OCI-LY7 (cell line): ENCODE data around the gene KIFC3. TPM values are rescaled to one million over a fixed set of nuclear protein-coding genes. Genes with fewer than 3 reads are reported as not detected.

ENCODE experiments used
- BruUV-seq: library from RNA; stranded (reverse); fragments of 400-500 nt; replicated peaks from 2 replicates; lab custom pipeline; 2021; lab: Mats Ljungman, UMichigan
- CTCF ChIA-PET: fragments of 300-600 bp; sonication (Branson Sonifier 250); formaldehyde crosslinking; loops from one replicate; lab custom pipeline; 2022; ENCODE audit warnings: antibody characterized with exemption; ENCODE audit not compliant: unreplicated experiment; lab: Charles Lee
- POLR2A ChIA-PET: fragments of 300-600 bp; sonication (Branson Sonifier 250); formaldehyde crosslinking; loops from one replicate; lab custom pipeline; 2022; ENCODE audit warnings: antibody characterized with exemption; lab: Charles Lee
- DNase-seq: peaks from one replicate; pipeline ENCODE4 v3.0.0-alpha.2; 2015; ENCODE audit warnings: low spot score
- H2AFZ ChIP-seq: fragments of 200-600 bp; sonication (generic), shearing (Covaris generic); 2 replicates; pipeline ENCODE4 v1.6.1; 2014; ENCODE audit warnings: mild to moderate bottlenecking, antibody characterized with exemption, low read length, moderate library complexity
- H3K27ac ChIP-seq: fragments of 200-600 bp; sonication (generic); 2 replicates; pipeline ENCODE4 v1.5.1; 2014; ENCODE audit warnings: mixed run types, low read depth, mild to moderate bottlenecking, moderate library complexity, low read length, inconsistent platforms; ENCODE audit not compliant: poor library complexity, severe bottlenecking
- H3K36me3 ChIP-seq: fragments of 200-600 bp; sonication (generic); 2 replicates; pipeline ENCODE4 v1.6.1; 2014; ENCODE audit warnings: mild to moderate bottlenecking, antibody characterized with exemption, low read length, moderate library complexity, mixed read lengths; ENCODE audit not compliant: insufficient read depth
- H3K4me1 ChIP-seq: fragments of 200-600 bp; sonication (generic); 2 replicates; pipeline ENCODE4 v1.5.1; 2014; ENCODE audit warnings: mild to moderate bottlenecking, low read length; ENCODE audit not compliant: insufficient read depth, poor library complexity, severe bottlenecking
- H3K4me2 ChIP-seq: fragments of 200-600 bp; sonication (generic); 2 replicates; pipeline ENCODE4 v1.6.1; 2014; ENCODE audit warnings: mild to moderate bottlenecking, low read length
- H3K4me3 ChIP-seq: fragments of 200-600 bp; sonication (generic); 2 replicates; pipeline ENCODE4 v1.5.1; 2014; ENCODE audit warnings: mild to moderate bottlenecking, low read depth, low read length; ENCODE audit not compliant: poor library complexity, severe bottlenecking
- H3K79me2 ChIP-seq: fragments of 200-600 bp; sonication (generic); 2 replicates; pipeline ENCODE4 v1.6.1; 2016; ENCODE audit warnings: low read depth, mild to moderate bottlenecking, low read length, moderate library complexity, mixed read lengths; ENCODE audit not compliant: insufficient read depth
- H3K9me2 ChIP-seq: fragments of 200-600 bp; sonication (generic); 2 replicates; pipeline ENCODE4 v1.6.1; 2016; ENCODE audit warnings: mild to moderate bottlenecking, low read length, mixed read lengths; ENCODE audit not compliant: insufficient read depth
- H3K9me3 ChIP-seq: fragments of 200-600 bp; sonication (generic); 2 replicates; pipeline ENCODE4 v1.6.1; 2014; ENCODE audit warnings: mild to moderate bottlenecking, mixed run types, low read length, mixed read lengths
- H4K20me1 ChIP-seq: fragments of 200-600 bp; sonication (generic); 2 replicates; pipeline ENCODE4 v1.6.1; 2014; ENCODE audit warnings: mild to moderate bottlenecking, antibody characterized with exemption, low read length, moderate library complexity, mixed read lengths; ENCODE audit not compliant: insufficient read depth
- EZH2phosphoT487 ChIP-seq: fragments of 200-600 bp; sonication (generic); IDR thresholded peaks from 2 replicates; pipeline ENCODE4 v1.6.1; 2018; ENCODE audit warnings: low read depth, borderline replicate concordance, mild to moderate bottlenecking, mixed run types, antibody characterized with exemption, low read length, moderate library complexity, mixed read lengths
- intact Hi-C: fragments of 100-400 bp; cut with micrococcal nuclease; formaldehyde crosslinking; loops from one replicate; pipeline ENCODE4 v1.10.0; 2022; ENCODE audit not compliant: unreplicated experiment
- total RNA-seq, 2 experiments: library from RNA; depleted of rRNA in 1 of 2; stranded (reverse); fragments of >200 nt in 1 of 2; shearing (Covaris generic) in 1 of 2; gene quantifications; 2 replicates each; pipeline ENCODE4 v1.2.3, GENCODE V29; 2014 to 2022
- TF ChIP-seq, protein P1 (sequence below): fragments of 200-600 bp; sonication (generic); conservative IDR thresholded peaks from 2 replicates; pipeline ENCODE4 v1.5.1; 2014; ENCODE audit warnings: mild to moderate bottlenecking, antibody characterized with exemption, low read length, moderate library complexity, mixed read lengths

KIFC3 gene
- total RNA-seq, 2 experiments from 2014 or later: 0.61 TPM; not detected in 1

DNA sequence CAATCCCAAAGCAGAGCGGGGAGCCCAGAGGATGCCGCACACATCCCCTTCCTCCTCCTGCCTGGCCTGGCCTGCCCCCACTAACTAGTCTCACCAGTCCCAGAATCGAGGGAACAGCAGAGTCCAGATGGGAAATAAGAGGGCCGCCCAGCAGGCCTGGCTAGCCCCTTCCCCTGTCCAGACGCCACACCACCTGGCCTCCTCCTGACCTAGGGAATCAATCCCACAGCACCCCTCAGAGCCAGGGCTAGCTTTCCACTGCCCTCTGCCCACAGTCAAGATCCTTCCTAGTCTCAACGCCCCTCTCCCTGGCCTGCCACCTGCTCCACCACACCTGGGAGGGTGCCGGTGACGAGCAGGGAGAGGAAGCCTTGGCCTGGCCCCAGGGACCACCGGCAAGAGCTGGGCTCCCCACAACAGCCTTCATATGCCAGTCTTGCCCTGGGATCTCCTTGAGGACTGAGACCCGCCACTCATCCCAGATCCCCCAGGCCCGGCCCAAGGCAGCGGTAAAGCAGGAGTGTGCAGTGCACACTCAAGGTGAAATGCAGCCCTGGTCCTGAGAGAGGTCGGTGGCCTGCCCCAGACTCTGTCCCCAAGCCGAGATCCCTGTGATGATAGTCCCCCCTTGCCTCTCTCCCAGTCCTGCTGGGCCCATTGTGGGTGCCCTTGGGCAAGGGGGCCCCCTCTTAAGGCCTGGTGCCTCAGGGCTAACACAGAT, 38.8 kb downstream of the KIFC3 start:
- H3K9me2 ChIP-seq: no peaks in the 10 kb centered on the region
- intact Hi-C loops: no loop called here
- no peaks in the 10 kb centered on the region for H3K9me3 ChIP-seq
- BruUV-seq: no TSS peak
- H3K79me2 ChIP-seq: no peaks in the 10 kb centered on the region
- no peak overlapping the region for H3K4me3 ChIP-seq
- no peak for TF ChIP-seq EZH2phosphoT487
- TF ChIP-seq, protein P1, sequence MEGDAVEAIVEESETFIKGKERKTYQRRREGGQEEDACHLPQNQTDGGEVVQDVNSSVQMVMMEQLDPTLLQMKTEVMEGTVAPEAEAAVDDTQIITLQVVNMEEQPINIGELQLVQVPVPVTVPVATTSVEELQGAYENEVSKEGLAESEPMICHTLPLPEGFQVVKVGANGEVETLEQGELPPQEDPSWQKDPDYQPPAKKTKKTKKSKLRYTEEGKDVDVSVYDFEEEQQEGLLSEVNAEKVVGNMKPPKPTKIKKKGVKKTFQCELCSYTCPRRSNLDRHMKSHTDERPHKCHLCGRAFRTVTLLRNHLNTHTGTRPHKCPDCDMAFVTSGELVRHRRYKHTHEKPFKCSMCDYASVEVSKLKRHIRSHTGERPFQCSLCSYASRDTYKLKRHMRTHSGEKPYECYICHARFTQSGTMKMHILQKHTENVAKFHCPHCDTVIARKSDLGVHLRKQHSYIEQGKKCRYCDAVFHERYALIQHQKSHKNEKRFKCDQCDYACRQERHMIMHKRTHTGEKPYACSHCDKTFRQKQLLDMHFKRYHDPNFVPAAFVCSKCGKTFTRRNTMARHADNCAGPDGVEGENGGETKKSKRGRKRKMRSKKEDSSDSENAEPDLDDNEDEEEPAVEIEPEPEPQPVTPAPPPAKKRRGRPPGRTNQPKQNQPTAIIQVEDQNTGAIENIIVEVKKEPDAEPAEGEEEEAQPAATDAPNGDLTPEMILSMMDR: no peak
- ChIA-PET POLR2A (no interaction called here), CTCF (no interaction called here)
- H3K36me3 ChIP-seq: no peaks in the 10 kb centered on the region
- DNase-seq: no peak
- no peaks in the 10 kb centered on the region for H3K4me1 ChIP-seq
- no peak overlapping the region for H3K27ac ChIP-seq
- no peak overlapping the region for H2AFZ ChIP-seq
- no peak overlapping the region for H3K4me2 ChIP-seq
- no peaks in the 10 kb centered on the region for H4K20me1 ChIP-seq

DNA sequence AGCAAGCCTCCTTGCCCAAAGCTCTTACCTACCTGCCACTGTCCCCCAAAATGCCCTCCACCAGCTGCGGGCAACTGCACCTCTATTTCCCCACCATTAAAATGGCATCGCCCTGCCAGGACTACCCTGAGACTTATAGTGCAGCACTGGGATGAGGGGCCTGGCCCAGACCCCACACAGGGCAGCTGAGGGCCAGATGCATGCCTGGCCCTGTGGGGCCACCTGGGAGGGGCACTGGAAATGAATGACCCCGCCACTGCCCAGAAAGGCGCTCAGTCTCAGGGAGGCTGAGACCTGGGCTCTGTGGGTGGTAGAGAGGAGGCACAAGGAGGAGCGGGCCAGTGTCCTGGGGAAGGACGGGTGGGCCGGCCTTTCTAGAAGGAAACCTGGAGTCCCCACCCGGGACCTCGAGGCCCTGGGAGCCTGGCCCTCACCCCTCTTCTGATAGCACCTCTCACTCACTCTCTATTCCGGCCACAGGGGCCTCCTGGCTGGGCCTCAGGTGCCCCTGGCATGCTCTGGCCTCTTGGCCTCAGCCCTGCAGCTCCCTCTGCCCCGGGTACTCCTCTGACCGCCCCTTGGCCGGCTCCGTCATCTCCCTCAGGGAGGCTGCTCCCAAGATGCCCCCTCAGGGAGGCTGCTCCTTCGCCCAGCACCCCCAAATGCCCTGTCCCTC, 39.8 kb downstream of the KIFC3 start:
- Histone ChIP-seq H4K20me1 (no peaks in the 10 kb centered on the region), H3K27ac (no peak overlapping the region), H3K4me1 (no peaks in the 10 kb centered on the region), H3K9me3 (no peaks in the 10 kb centered on the region), H3K79me2 (no peaks in the 10 kb centered on the region), H3K36me3 (no peaks in the 10 kb centered on the region), H3K9me2 (no peaks in the 10 kb centered on the region), H3K4me3 (no peak overlapping the region), H3K4me2 (no peak overlapping the region), H2AFZ (no peak overlapping the region)
- intact Hi-C loops: no loop called here
- no peak for DNase-seq
- ChIA-PET POLR2A (no interaction called here), CTCF (no interaction called here)
- no peak for TF ChIP-seq EZH2phosphoT487
- TF ChIP-seq, protein P1: no peak
- BruUV-seq: no TSS peak

DNA sequence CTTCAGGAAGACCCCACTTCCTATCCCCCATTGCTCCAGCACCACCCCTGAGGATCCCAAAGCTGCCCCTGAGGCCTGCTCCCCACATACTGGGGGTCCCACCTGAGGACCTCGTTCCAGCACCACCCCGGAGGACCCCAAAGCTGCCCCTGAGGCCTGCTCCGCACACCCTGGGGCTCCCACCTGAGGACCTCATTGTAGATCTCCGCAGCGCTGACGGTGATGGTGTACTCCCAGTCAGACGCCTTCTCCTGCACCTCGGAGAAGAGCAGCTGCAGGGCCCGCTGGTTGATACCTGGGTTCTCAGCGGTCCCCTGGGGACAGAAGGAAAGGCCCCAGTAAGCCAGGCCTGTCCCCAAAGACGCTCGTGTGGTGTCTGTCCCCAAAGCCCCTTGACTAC, 40.3 kb downstream of the KIFC3 start:
- Histone ChIP-seq H3K36me3 (no peaks in the 10 kb centered on the region), H3K4me2 (no peak overlapping the region), H4K20me1 (no peaks in the 10 kb centered on the region), H3K9me3 (no peaks in the 10 kb centered on the region), H3K9me2 (no peaks in the 10 kb centered on the region), H3K4me3 (no peak overlapping the region), H3K27ac (no peak overlapping the region), H3K4me1 (no peaks in the 10 kb centered on the region), H2AFZ (no peak overlapping the region), H3K79me2 (no peaks in the 10 kb centered on the region)
- TF ChIP-seq, protein P1: no peak
- TF ChIP-seq EZH2phosphoT487: no peak
- no TSS peak for BruUV-seq
- ChIA-PET POLR2A (interaction anchor here (0.7 kb wide), 1 partner anchor 26 kb away, joined by 3 read pairs; no protein-coding TSS in a partner anchor), CTCF (no interaction called here)
- DNase-seq: no peak
- intact Hi-C loops: no loop called here
